HepG2 (cell line): Measurements from ENCODE around the gene CCR8. TPM values are rescaled to one million over a fixed set of nuclear protein-coding genes. Genes with fewer than 3 reads are reported as not detected.

Experiments used
- CHCHD3 ChIP-seq: sonication (generic); formaldehyde crosslinking; IDR thresholded peaks from 2 replicates; pipeline ENCODE4 v1.8.0; 2022; ENCODE audit warnings: mild to moderate bottlenecking, missing genetic modification reagents, moderate library complexity
- HNF1B ChIP-seq: sonication (generic); formaldehyde crosslinking; IDR thresholded peaks from 2 replicates; pipeline ENCODE4 v1.5.1; 2020; ENCODE audit warnings: mild to moderate bottlenecking, moderate library complexity, missing genetic modification reagents
- HNF4A ChIP-seq: sonication (generic); formaldehyde crosslinking; IDR thresholded peaks from 2 replicates; pipeline ENCODE4 v1.4.0; 2020; ENCODE audit warnings: missing genetic modification reagents
- MZF1 ChIP-seq: sonication (generic); formaldehyde crosslinking; IDR thresholded peaks from 2 replicates; pipeline ENCODE4 v1.8.1; 2023; ENCODE audit warnings: mild to moderate bottlenecking, missing genetic modification reagents, borderline replicate concordance
- NFKBIZ ChIP-seq: IDR thresholded peaks from 2 replicates; pipeline ENCODE4 v1.6.1; 2018; ENCODE audit warnings: missing genetic modification reagents, missing compliant biosample characterization
- PHF21A ChIP-seq: sonication (generic); formaldehyde crosslinking; IDR thresholded peaks from 2 replicates; pipeline ENCODE4 v1.5.0; 2020; ENCODE audit warnings: mild to moderate bottlenecking, missing genetic modification reagents
- TFAP4 ChIP-seq: sonication (generic); IDR thresholded peaks from 2 replicates; pipeline ENCODE4 v1.6.1; 2016; ENCODE audit warnings: low read depth, borderline replicate concordance
- ZFP90 ChIP-seq: sonication (generic); formaldehyde crosslinking; IDR thresholded peaks from 2 replicates; pipeline ENCODE4 v1.8.0; 2022; ENCODE audit warnings: missing genetic modification reagents, mild to moderate bottlenecking, inconsistent platforms, borderline replicate concordance
- ZMAT5 ChIP-seq: sonication (generic); formaldehyde crosslinking; IDR thresholded peaks from 2 replicates; pipeline ENCODE4 v1.5.0; 2020; ENCODE audit warnings: mild to moderate bottlenecking, low read depth, missing genetic modification reagents, borderline replicate concordance
- ZNF274 ChIP-seq: sonication (generic); formaldehyde crosslinking; IDR thresholded peaks from 2 replicates; pipeline ENCODE4 v1.5.1; 2020; ENCODE audit warnings: mild to moderate bottlenecking, missing genetic modification reagents
- ZNF407 ChIP-seq: sonication (generic); formaldehyde crosslinking; IDR thresholded peaks from one replicate; pipeline ENCODE4 v1.5.1; 2020; ENCODE audit warnings: mild to moderate bottlenecking, missing genetic modification reagents; ENCODE audit errors: not compliant biosample characterization
- ZNF674 ChIP-seq: sonication (generic); formaldehyde crosslinking; IDR thresholded peaks from 2 replicates; pipeline ENCODE4 v1.5.0; 2020; ENCODE audit warnings: low read depth, mild to moderate bottlenecking, missing genetic modification reagents
- polyA plus RNA-seq, 8 experiments: library from polyadenylated mRNA; depleted of rRNA in 3 of 8; stranded (reverse) in 7 of 8; unstranded in 1 of 8; fragments of >200 nt; fragmentation: Illumina TruSeq in 4 of 8; extraction: Trizol in 4 of 8; gene quantifications; 2 replicates each; pipeline versions ENCODE4 v1.2.1 to v1.2.3, GENCODE V29; 2011 to 2016; ENCODE audit warnings: low read depth in 4 of 8, missing spikeins in 1 of 8, mixed read lengths in 1 of 8; ENCODE audit not compliant: insufficient read depth in 1 of 8
- total RNA-seq, 5 experiments: library from RNA; depleted of rRNA; stranded (reverse); fragments of >200 nt; fragmentation: Illumina TruSeq; extraction: Trizol; gene quantifications; 2 replicates each; pipeline ENCODE4 v1.2.3, GENCODE V29; 2016; ENCODE audit warnings: low read depth in 1 of 5

The CCR8 gene
- total and polyA plus RNA-seq, 2 of the 13 experiments (the other 11 are each of a cell fraction or from before 2014, with no cell fraction given): not detected

- TF ChIP-seq ZNF407 (CRISPR knock-in tag) (no peak), HNF1B (CRISPR knock-in tag) (no peak), ZNF274 (no peak), PHF21A (no peak), TFAP4 (no peak), NFKBIZ (CRISPR knock-in tag) (no peak), ZMAT5 (CRISPR knock-in tag) (no peak), CHCHD3 (CRISPR knock-in tag) (no peak), MZF1 (CRISPR knock-in tag) (no peak), ZNF674 (CRISPR knock-in tag) (no peak), HNF4A (CRISPR knock-in tag) (peak; percentile 58), ZFP90 (CRISPR knock-in tag) (no peak)
Measured at GRCh38 chr3:39296197-39297077, 33.1 kb upstream of the CCR8 start (continued).
